Heart left ventricle (tissue), 16 donors: ENCODE results near the gene PACRG. TPM values are rescaled to one million over a fixed set of nuclear protein-coding genes. Genes with fewer than 3 reads are reported as not detected.

Experiments
- ATAC-seq, 4 donors: fragments of 200-7000 bp; cut with Tn5 transposase; one replicate each; pipeline ENCODE4 v1.9.1; 2020 to 2022; ENCODE audit warnings: moderate library complexity in 4 of 4, mild to moderate bottlenecking in 3 of 4, moderate number of reproducible peaks in 1 of 4
- DNase-seq, 5 donors: peaks; one replicate each; pipeline ENCODE4 v3.0.0-alpha.2; 2020
- H3K27ac ChIP-seq, 12 donors: fragments of 200-600 bp; sonication (generic) in 4 of 12; one replicate each; pipeline versions ENCODE4 v1.5.0 to v1.8.0; 2016 to 2022; ENCODE audit warnings: mild to moderate bottlenecking in 2 of 12
- H3K27me3 ChIP-seq, 9 donors: fragments of 200-600 bp; sonication (generic) in 2 of 9; one replicate each; pipeline versions ENCODE4 v1.5.1 to v1.8.0; 2016 to 2022; ENCODE audit warnings: mild to moderate bottlenecking in 3 of 9
- H3K36me3 ChIP-seq, 9 donors: fragments of 200-600 bp; sonication (generic) in 2 of 9; one replicate each; pipeline versions ENCODE4 v1.5.0 to v1.8.0; 2018 to 2022; ENCODE audit warnings: mild to moderate bottlenecking in 2 of 9
- H3K4me1 ChIP-seq, 12 donors: fragments of 200-600 bp; sonication (generic) in 4 of 12; one replicate each; pipeline versions ENCODE4 v1.5.0 to v1.8.0; 2016 to 2022; ENCODE audit warnings: mild to moderate bottlenecking in 3 of 12
- H3K4me3 ChIP-seq, 12 donors: fragments of 200-600 bp; sonication (generic) in 4 of 12; one replicate each; pipeline versions ENCODE4 v1.5.0 to v1.8.0; 2017 to 2022; ENCODE audit warnings: mild to moderate bottlenecking in 9 of 12, moderate library complexity in 4 of 12
- H3K9me3 ChIP-seq, 12 donors: fragments of 200-600 bp; sonication (generic) in 4 of 12; one replicate each; pipeline versions ENCODE4 v1.5.0 to v1.8.0; 2016 to 2022; ENCODE audit warnings: mild to moderate bottlenecking in 1 of 12
- CTCF ChIP-seq, 12 donors: fragments of 200-600 bp; sonication (generic) in 4 of 12; IDR thresholded peaks; one replicate each; pipeline versions ENCODE4 v1.5.0 to v1.8.0; 2018 to 2022; ENCODE audit warnings: antibody characterized with exemption in 12 of 12, mild to moderate bottlenecking in 5 of 12
- POLR2A ChIP-seq, 2 donors: fragments of 450-650 bp; IDR thresholded peaks; one replicate each; pipeline ENCODE4 v1.6.1; 2017; ENCODE audit warnings: antibody characterized with exemption in 2 of 2, mild to moderate bottlenecking in 2 of 2, moderate library complexity in 2 of 2
- WGBS, 4 donors: extraction: QIAGEN DNeasy Blood & Tissue Kit in 2 of 4; methylation state at CpG; one replicate each; pipeline versions ENCODE4 v1.1.5 to v1.1.7; 2013 to 2018; 5-methylcytosine and 5-hydroxymethylcytosine counted together
- intact Hi-C, 10 donors: fragments of 100-400 bp; cut with DNase I; formaldehyde crosslinking; loops; one replicate each; pipeline versions ENCODE4 v1.11.1 to v1.14.2; 2022
- polyA plus RNA-seq, 2 donors: library from polyadenylated mRNA; stranded (reverse); fragments of 200-250 nt; gene quantifications; one replicate each; pipeline ENCODE4 v1.2.3, GENCODE V29; 2013
- total RNA-seq, 9 donors: library from RNA; depleted of rRNA in 2 of 9; stranded (reverse); fragments of >200 nt in 2 of 9; fragmentation: NEBNext Ultra II Directional in 3 of 9; extraction: Animal tissue kit (Norgen Biotek cat#: 25700) in 3 of 9; gene quantifications; one replicate each; pipeline versions ENCODE4 v1.1.0 to v1.2.4, GENCODE V29; 2016 to 2023
- donor health status: ischemic (EF 13 %, LVEDD 7.1; RV severe dilation, severe dysfunction).
- donor health status: healthy with polysubstance abuse.
- donor health status: DM: no; HTN: yes; CAD: no.
- donor health status: DM: no; HTN: no; CAD: no.
- donor health status: ischemic (EF 25% LVEDD 6.9; RV normal size, moderate dysfunction).
- donor health status: ischemic (EF 25% LVEDD 5.7; RV mildly dilated, moderate dysfunction).
- donor health status: healthy.
- donor health status: DM: yes; HTN: yes; CAD: no.
- donor health status: ischemic (EF 35%, LVEDD 5.7; RV mildly dilated, moderate dysfunction).
- donor health status: nonischemic (EF 11% LVEDD 7.7; RV severe dilation, severe dysfunction).
- donor health status: DM: yes; HTN: yes; CAD: no.
- donor health status: PGD.
- donor health status: ischemic (EF 29% LVEDD 5.4; RV normal size, mild dysfunction).
- donor health status: nonischemic (EF 23%, LVEDD 6.1; RV moderate dilation, normal function).

The PACRG gene
- total and polyA plus RNA-seq, 11 donors = 2.0 to 83.3 (median 11.8) TPM

- intact Hi-C loops = no loop called here
- ATAC-seq (no peak), DNase-seq (no peak)
Observed at GRCh38 chr6:162753775-162754174, 26.0 kb downstream of the PACRG start.

GRCh38 chr6:162770136-162770535 lies 42.4 kb downstream of the PACRG start:
- ATAC-seq = no peak
- intact Hi-C loops = no loop called here
- no peaks in the 10 kb centered on the region for H3K27me3 ChIP-seq
- no peaks in the 10 kb centered on the region for H3K36me3 ChIP-seq
- no peak for DNase-seq
- no peak overlapping the region for H3K27ac ChIP-seq
- no peak overlapping the region for H3K4me3 ChIP-seq
- H3K4me1 ChIP-seq = no peaks in the 10 kb centered on the region
- no peak for TF ChIP-seq CTCF (IDR thresholded peaks at IDR 0.05)
- TF ChIP-seq POLR2A (IDR thresholded peaks at IDR 0.05) = no peak
- peaks cover 0 to 12% (median 0%) of the 10 kb centered on the region in 12 donors for H3K9me3 ChIP-seq

More at GRCh38 chr6:162753775-162754174, 26.0 kb downstream of the PACRG start:
- Histone ChIP-seq H3K4me3 (no peak overlapping the region), H3K27ac (no peak overlapping the region), H3K9me3 (peaks cover 0 to 8% (median 0%) of the 10 kb centered on the region in 12 donors), H3K27me3 (no peaks in the 10 kb centered on the region), H3K36me3 (no peaks in the 10 kb centered on the region), H3K4me1 (no peaks in the 10 kb centered on the region)
- no peak for TF ChIP-seq POLR2A (IDR thresholded peaks at IDR 0.05)
- TF ChIP-seq CTCF (IDR thresholded peaks at IDR 0.05) = no peak

GRCh38 chr6:162770955-162771354 lies 43.2 kb downstream of the PACRG start:
- H3K4me1 ChIP-seq = no peaks in the 10 kb centered on the region
- peaks cover 0 to 12% (median 0%) of the 10 kb centered on the region in 12 donors for H3K9me3 ChIP-seq
- H3K36me3 ChIP-seq = no peaks in the 10 kb centered on the region
- WGBS, 4 donors = 89 to 97% (median 96%) methylated on average over 1 of the region's 1 CpG
- no peak for DNase-seq
- intact Hi-C loops = no loop called here
- no peaks in the 10 kb centered on the region for H3K27me3 ChIP-seq
- no peak for ATAC-seq
- no peak overlapping the region for H3K4me3 ChIP-seq
- no peak for TF ChIP-seq POLR2A (IDR thresholded peaks at IDR 0.05)
- TF ChIP-seq CTCF (IDR thresholded peaks at IDR 0.05) = no peak
- no peak overlapping the region for H3K27ac ChIP-seq

- Histone ChIP-seq H3K27ac (no peak overlapping the region), H3K36me3 (no peaks in the 10 kb centered on the region), H3K4me1 (no peaks in the 10 kb centered on the region), H3K4me3 (no peak overlapping the region), H3K9me3 (peaks cover 0 to 12% (median 0%) of the 10 kb centered on the region in 12 donors), H3K27me3 (no peaks in the 10 kb centered on the region)
- ATAC-seq (no peak), DNase-seq (no peak)
- TF ChIP-seq CTCF (IDR thresholded peaks at IDR 0.05) (no peak), POLR2A (IDR thresholded peaks at IDR 0.05) (no peak)
- intact Hi-C loops = no loop called here
Observed at GRCh38 chr6:162772466-162772865, 44.7 kb downstream of the PACRG start.
